SK-N-SH treated with all-trans-retinoic acid at 6 μM for 48 hours (cell line): ENCODE results near the gene PTPRJ.

Experiments
- ATAC-seq: fragments of 200-7000 bp; cut with Tn5 transposase; 3 replicates; pipeline ENCODE4 v1.9.1; 2020; ENCODE audit warnings: mild to moderate bottlenecking, moderate library complexity
- ARNTL ChIP-seq: fragments of 450-650 bp; formaldehyde crosslinking; IDR thresholded peaks from 2 replicates; pipeline ENCODE4 v1.5.0; 2020; ENCODE audit warnings: low read depth, mild to moderate bottlenecking, moderate library complexity, borderline replicate concordance
- BACH2 ChIP-seq: fragments of 250-450 bp; sonication (Bioruptor Pico); IDR thresholded peaks from 2 replicates; pipeline ENCODE4 v1.9.0; 2021; ENCODE audit warnings: mild to moderate bottlenecking, borderline replicate concordance
- CSDC2 ChIP-seq: fragments of 250-450 bp; sonication (Bioruptor Pico); IDR thresholded peaks from 2 replicates; pipeline ENCODE4 v1.5.0; 2020; ENCODE audit warnings: mild to moderate bottlenecking, moderate library complexity
- ESRRG ChIP-seq: fragments of 250-450 bp; sonication (Bioruptor Pico); IDR thresholded peaks from 2 replicates; pipeline ENCODE4 v1.6.1; 2021; ENCODE audit warnings: mild to moderate bottlenecking
- GLIS3 ChIP-seq: fragments of 250-450 bp; sonication (Bioruptor Pico); IDR thresholded peaks from 2 replicates; pipeline ENCODE4 v1.5.0; 2020; ENCODE audit warnings: mild to moderate bottlenecking, moderate library complexity
- ISL1 ChIP-seq: fragments of 250-450 bp; sonication (Bioruptor Pico); IDR thresholded peaks from 2 replicates; pipeline ENCODE4 v2.1.2; 2022; ENCODE audit warnings: mild to moderate bottlenecking, moderate library complexity
- PPARA ChIP-seq: fragments of 250-450 bp; sonication (Bioruptor Pico); IDR thresholded peaks from 2 replicates; pipeline ENCODE4 v1.5.0; 2020; ENCODE audit warnings: mild to moderate bottlenecking, borderline replicate concordance
- RARB ChIP-seq: fragments of 250-450 bp; sonication (Bioruptor Pico); IDR thresholded peaks from 2 replicates; pipeline ENCODE4 v1.8.0; 2021; ENCODE audit warnings: mild to moderate bottlenecking, moderate library complexity
- SNAI2 ChIP-seq: fragments of 250-450 bp; sonication (Bioruptor Pico); IDR thresholded peaks from 2 replicates; pipeline ENCODE4 v1.5.0; 2020; ENCODE audit warnings: mild to moderate bottlenecking, moderate library complexity
- TCF4 ChIP-seq: fragments of 250-450 bp; sonication (Bioruptor Pico); IDR thresholded peaks from 2 replicates; pipeline ENCODE4 v1.8.0; 2021; ENCODE audit warnings: mild to moderate bottlenecking, moderate library complexity, borderline replicate concordance
- ZC3H10 ChIP-seq: fragments of 250-450 bp; sonication (Bioruptor Pico); IDR thresholded peaks from 2 replicates; pipeline ENCODE4 v1.5.1; 2021; ENCODE audit warnings: mild to moderate bottlenecking, moderate library complexity
- ZFP3 ChIP-seq: fragments of 250-450 bp; sonication (Bioruptor Pico); IDR thresholded peaks from 2 replicates; pipeline ENCODE4 v1.5.0; 2020; ENCODE audit warnings: mild to moderate bottlenecking, moderate library complexity
- ZFP30 ChIP-seq: fragments of 450-650 bp; formaldehyde crosslinking; IDR thresholded peaks from 2 replicates; pipeline ENCODE4 v1.5.0; 2022; ENCODE audit warnings: mild to moderate bottlenecking, moderate library complexity
- ZNF565 ChIP-seq: fragments of 450-650 bp; formaldehyde crosslinking; conservative IDR thresholded peaks from 2 replicates; pipeline ENCODE4 v1.5.0; 2020; ENCODE audit warnings: low read depth, mild to moderate bottlenecking, moderate library complexity
- ZNF70 ChIP-seq: fragments of 450-650 bp; formaldehyde crosslinking; IDR thresholded peaks from 2 replicates; pipeline ENCODE4 v1.5.0; 2020; ENCODE audit warnings: mild to moderate bottlenecking, moderate library complexity
- TF ChIP-seq, protein P1 (sequence below): fragments of 250-450 bp; sonication (Bioruptor Pico); IDR thresholded peaks from 2 replicates; pipeline ENCODE4 v1.8.0; 2020; ENCODE audit warnings: mild to moderate bottlenecking, moderate library complexity, borderline replicate concordance
- TF ChIP-seq, protein P2 (sequence below): fragments of 250-450 bp; sonication (Bioruptor Pico); IDR thresholded peaks from 2 replicates; pipeline ENCODE4 v1.5.1; 2021; ENCODE audit warnings: mild to moderate bottlenecking, moderate library complexity
- TF ChIP-seq, protein P3 (sequence below): fragments of 250-450 bp; sonication (Bioruptor Pico); IDR thresholded peaks from 2 replicates; pipeline ENCODE4 v1.5.1; 2020; ENCODE audit warnings: low read depth, mild to moderate bottlenecking, moderate library complexity
- TF ChIP-seq, protein P4 (sequence below): fragments of 250-450 bp; sonication (Bioruptor Pico); IDR thresholded peaks from 2 replicates; pipeline ENCODE4 v1.8.0; 2021; ENCODE audit warnings: low read depth, mild to moderate bottlenecking, moderate library complexity, borderline replicate concordance
- TF ChIP-seq, protein P5 (sequence below): fragments of 250-450 bp; sonication (Bioruptor Pico); IDR thresholded peaks from 2 replicates; pipeline ENCODE4 v1.5.0; 2020; ENCODE audit warnings: mild to moderate bottlenecking, moderate library complexity

The PTPRJ gene

DNA sequence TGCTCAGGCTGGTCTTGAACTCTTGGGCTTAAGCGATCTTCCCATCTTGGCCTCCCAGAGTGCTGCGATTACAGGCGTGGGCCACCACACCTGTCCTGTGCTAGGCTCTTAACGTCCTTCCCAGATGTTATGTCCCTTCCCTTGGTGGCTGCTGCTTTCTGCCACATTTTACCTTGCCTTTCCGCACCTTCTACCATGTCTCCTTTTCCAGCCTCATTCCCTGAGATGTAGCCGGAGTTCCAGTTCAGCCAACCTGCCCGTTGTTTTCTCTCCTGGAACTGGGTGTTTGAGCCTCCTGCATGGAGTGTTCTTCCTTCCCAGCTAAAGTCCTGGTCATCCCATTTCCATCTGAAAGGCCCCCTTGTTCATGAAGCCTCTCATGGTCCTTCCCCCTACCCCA is 95.3 kb downstream of the PTPRJ start (continued):
- TF ChIP-seq, protein P1, sequence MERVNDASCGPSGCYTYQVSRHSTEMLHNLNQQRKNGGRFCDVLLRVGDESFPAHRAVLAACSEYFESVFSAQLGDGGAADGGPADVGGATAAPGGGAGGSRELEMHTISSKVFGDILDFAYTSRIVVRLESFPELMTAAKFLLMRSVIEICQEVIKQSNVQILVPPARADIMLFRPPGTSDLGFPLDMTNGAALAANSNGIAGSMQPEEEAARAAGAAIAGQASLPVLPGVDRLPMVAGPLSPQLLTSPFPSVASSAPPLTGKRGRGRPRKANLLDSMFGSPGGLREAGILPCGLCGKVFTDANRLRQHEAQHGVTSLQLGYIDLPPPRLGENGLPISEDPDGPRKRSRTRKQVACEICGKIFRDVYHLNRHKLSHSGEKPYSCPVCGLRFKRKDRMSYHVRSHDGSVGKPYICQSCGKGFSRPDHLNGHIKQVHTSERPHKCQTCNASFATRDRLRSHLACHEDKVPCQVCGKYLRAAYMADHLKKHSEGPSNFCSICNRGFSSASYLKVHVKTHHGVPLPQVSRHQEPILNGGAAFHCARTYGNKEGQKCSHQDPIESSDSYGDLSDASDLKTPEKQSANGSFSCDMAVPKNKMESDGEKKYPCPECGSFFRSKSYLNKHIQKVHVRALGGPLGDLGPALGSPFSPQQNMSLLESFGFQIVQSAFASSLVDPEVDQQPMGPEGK = no peak

DNA sequence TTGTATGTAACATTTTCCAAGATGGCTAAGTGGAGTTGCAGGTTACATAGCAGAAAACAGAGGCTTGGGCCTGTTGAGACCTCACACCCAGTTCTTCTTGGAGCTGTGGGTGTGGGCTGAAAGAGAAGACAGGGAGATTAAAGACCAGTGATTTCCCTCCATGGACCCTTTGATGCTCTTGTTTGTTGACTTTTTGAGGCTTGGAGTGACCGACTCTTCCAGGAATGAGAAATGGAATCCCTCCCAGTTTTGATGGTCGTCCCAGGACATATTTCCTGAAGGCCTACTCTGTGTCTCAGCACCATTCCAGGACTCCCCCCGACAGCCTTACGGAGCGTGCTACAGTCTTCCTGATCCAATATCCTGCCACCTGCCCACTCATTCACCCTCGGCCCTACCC is 96.9 kb downstream of the PTPRJ start:
- no peak for ATAC-seq
- no peak for TF ChIP-seq SNAI2
- no peak for TF ChIP-seq TCF4 (CRISPR knock-in tag)
- TF ChIP-seq, protein P2, sequence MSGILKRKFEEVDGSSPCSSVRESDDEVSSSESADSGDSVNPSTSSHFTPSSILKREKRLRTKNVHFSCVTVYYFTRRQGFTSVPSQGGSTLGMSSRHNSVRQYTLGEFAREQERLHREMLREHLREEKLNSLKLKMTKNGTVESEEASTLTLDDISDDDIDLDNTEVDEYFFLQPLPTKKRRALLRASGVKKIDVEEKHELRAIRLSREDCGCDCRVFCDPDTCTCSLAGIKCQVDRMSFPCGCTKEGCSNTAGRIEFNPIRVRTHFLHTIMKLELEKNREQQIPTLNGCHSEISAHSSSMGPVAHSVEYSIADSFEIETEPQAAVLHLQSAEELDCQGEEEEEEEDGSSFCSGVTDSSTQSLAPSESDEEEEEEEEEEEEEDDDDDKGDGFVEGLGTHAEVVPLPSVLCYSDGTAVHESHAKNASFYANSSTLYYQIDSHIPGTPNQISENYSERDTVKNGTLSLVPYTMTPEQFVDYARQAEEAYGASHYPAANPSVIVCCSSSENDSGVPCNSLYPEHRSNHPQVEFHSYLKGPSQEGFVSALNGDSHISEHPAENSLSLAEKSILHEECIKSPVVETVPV (CRISPR knock-in tag) = no peak
- TF ChIP-seq, protein P3, sequence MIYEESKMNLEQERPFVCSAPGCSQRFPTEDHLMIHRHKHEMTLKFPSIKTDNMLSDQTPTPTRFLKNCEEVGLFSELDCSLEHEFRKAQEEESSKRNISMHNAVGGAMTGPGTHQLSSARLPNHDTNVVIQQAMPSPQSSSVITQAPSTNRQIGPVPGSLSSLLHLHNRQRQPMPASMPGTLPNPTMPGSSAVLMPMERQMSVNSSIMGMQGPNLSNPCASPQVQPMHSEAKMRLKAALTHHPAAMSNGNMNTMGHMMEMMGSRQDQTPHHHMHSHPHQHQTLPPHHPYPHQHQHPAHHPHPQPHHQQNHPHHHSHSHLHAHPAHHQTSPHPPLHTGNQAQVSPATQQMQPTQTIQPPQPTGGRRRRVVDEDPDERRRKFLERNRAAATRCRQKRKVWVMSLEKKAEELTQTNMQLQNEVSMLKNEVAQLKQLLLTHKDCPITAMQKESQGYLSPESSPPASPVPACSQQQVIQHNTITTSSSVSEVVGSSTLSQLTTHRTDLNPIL (CRISPR knock-in tag) = no peak
- TF ChIP-seq ZC3H10 (CRISPR knock-in tag) = no peak
- no peak for TF ChIP-seq CSDC2
- TF ChIP-seq ISL1 (CRISPR knock-in tag) = no peak
- no peak for TF ChIP-seq ZNF565 (CRISPR knock-in tag)
- TF ChIP-seq ZFP30 (CRISPR knock-in tag) = no peak

DNA sequence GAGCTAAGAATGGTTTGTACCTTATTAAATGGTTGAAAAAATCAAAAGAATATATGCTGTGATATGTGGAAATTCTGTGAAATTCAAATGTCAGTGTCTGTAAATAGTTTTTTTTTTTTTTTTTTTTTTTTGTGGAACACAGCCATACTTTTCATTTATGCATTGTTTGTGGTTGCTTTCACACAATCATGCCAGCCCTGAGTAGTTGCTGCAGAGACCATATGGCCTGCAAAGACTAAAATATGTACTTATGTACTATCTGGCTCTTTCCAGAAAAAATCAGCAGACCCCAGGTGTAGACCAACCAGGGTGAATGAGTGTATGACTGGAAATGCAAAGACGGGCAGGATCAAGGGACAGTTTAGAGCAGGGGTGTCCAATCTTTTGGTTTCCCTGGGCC is 98.3 kb downstream of the PTPRJ start:
- no peak for TF ChIP-seq ISL1 (CRISPR knock-in tag)
- TF ChIP-seq, protein P1 = no peak
- no peak for TF ChIP-seq ZFP3 (CRISPR knock-in tag)
- ATAC-seq = peak; percentile 14; the same call in 2 of the 3 replicates

DNA sequence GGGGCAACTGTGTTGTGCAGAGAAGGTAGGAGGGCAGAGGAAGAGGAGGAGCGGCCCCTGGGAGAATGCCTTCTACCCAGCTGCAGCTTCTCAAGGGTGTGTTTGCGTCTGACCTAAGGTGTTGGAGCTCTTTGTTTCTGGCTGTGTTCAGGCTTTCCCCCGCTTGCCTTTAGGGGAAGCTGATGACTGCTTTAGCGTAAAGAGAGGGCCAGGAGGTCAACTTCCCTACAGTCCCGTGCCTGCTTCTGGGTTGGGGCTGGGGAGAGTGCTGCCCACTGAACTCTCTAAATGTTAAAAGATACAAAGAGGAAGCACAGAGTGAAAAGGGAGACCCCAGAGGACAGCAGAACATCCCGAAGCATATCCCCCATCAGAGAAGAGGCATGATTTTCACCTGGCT is 99.2 kb downstream of the PTPRJ start:
- ATAC-seq = no peak
- TF ChIP-seq, protein P2 (CRISPR knock-in tag) = no peak
- TF ChIP-seq ARNTL (CRISPR knock-in tag) = no peak
- no peak for TF ChIP-seq ZFP30 (CRISPR knock-in tag)
- TF ChIP-seq, protein P4, sequence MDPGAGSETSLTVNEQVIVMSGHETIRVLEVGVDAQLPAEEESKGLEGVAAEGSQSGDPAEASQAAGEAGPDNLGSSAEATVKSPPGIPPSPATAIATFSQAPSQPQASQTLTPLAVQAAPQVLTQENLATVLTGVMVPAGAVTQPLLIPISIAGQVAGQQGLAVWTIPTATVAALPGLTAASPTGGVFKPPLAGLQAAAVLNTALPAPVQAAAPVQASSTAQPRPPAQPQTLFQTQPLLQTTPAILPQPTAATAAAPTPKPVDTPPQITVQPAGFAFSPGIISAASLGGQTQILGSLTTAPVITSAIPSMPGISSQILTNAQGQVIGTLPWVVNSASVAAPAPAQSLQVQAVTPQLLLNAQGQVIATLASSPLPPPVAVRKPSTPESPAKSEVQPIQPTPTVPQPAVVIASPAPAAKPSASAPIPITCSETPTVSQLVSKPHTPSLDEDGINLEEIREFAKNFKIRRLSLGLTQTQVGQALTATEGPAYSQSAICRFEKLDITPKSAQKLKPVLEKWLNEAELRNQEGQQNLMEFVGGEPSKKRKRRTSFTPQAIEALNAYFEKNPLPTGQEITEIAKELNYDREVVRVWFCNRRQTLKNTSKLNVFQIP = no peak
- no peak for TF ChIP-seq BACH2
- no peak for TF ChIP-seq TCF4 (CRISPR knock-in tag)
- no peak for TF ChIP-seq CSDC2
- no peak for TF ChIP-seq ZNF565 (CRISPR knock-in tag)
- TF ChIP-seq RARB (CRISPR knock-in tag) = no peak
- no peak for TF ChIP-seq PPARA (CRISPR knock-in tag)
- TF ChIP-seq, protein P1 = no peak
- no peak for TF ChIP-seq ESRRG
- TF ChIP-seq, protein P5, sequence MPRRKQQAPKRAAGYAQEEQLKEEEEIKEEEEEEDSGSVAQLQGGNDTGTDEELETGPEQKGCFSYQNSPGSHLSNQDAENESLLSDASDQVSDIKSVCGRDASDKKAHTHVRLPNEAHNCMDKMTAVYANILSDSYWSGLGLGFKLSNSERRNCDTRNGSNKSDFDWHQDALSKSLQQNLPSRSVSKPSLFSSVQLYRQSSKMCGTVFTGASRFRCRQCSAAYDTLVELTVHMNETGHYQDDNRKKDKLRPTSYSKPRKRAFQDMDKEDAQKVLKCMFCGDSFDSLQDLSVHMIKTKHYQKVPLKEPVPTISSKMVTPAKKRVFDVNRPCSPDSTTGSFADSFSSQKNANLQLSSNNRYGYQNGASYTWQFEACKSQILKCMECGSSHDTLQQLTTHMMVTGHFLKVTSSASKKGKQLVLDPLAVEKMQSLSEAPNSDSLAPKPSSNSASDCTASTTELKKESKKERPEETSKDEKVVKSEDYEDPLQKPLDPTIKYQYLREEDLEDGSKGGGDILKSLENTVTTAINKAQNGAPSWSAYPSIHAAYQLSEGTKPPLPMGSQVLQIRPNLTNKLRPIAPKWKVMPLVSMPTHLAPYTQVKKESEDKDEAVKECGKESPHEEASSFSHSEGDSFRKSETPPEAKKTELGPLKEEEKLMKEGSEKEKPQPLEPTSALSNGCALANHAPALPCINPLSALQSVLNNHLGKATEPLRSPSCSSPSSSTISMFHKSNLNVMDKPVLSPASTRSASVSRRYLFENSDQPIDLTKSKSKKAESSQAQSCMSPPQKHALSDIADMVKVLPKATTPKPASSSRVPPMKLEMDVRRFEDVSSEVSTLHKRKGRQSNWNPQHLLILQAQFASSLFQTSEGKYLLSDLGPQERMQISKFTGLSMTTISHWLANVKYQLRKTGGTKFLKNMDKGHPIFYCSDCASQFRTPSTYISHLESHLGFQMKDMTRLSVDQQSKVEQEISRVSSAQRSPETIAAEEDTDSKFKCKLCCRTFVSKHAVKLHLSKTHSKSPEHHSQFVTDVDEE = no peak
- no peak for TF ChIP-seq GLIS3 (CRISPR knock-in tag)
- TF ChIP-seq, protein P3 (CRISPR knock-in tag) = no peak
- TF ChIP-seq ZFP3 (CRISPR knock-in tag) = no peak
- no peak for TF ChIP-seq ZNF70 (CRISPR knock-in tag)
